HAP-1 (cell line): Measurements from ENCODE around the gene DDAH1.

Source experiments
- DNase-seq, 2 experiments: peaks; one replicate each; pipeline ENCODE4 v3.0.0-alpha.2; 2016 to 2020; ENCODE audit warnings: low spot score in 2 of 2
- H3K27me3 ChIP-seq: fragments of 250-450 bp; sonication (Bioruptor Pico); 2 replicates; pipeline ENCODE4 v1.5.1; 2020; ENCODE audit warnings: low read depth, mild to moderate bottlenecking, moderate library complexity
- H3K36me3 ChIP-seq: fragments of 250-450 bp; sonication (Bioruptor Pico); replicated peaks from 2 replicates; pipeline ENCODE4 v1.5.1; 2020; ENCODE audit warnings: mild to moderate bottlenecking
- H3K4me1 ChIP-seq: fragments of 250-450 bp; sonication (Bioruptor Pico); 2 replicates; pipeline ENCODE4 v1.5.1; 2020; ENCODE audit warnings: mild to moderate bottlenecking
- H3K4me3 ChIP-seq: fragments of 250-450 bp; sonication (Bioruptor Pico); 2 replicates; pipeline ENCODE4 v1.5.1; 2020; ENCODE audit warnings: mild to moderate bottlenecking, moderate library complexity
- H3K9me3 ChIP-seq: fragments of 250-450 bp; sonication (Bioruptor Pico); 2 replicates; pipeline ENCODE4 v1.5.1; 2020; ENCODE audit warnings: mild to moderate bottlenecking, moderate library complexity
- in situ Hi-C: fragments of 300-500 bp; cut with MboI; formaldehyde crosslinking; loops from 3 replicates; pipeline ENCODE4 v1.14.3; 2020; ENCODE audit warnings: low sequenced_read_pairs, inconsistent platforms, mixed read lengths

The DDAH1 gene

DNA sequence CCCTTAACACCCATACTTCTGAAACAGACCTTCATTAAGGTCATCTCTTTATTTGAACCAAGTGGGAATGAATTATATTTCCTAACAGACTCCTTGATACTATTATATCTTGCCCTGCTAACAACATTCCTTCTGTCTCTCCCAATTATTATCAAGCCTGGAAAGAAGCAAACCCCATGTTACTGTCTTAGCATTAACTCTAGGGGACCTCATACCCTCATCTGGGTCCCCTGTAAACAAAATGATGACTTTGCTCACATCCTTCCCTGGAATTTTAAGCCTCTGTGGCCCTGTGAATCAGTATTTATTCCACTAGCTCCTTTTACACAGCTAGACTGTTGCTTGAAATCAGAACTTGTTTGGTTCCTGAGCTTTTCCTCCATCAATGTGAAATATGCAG, 150.2 kb downstream of the DDAH1 start:
- no peak for DNase-seq
- in situ Hi-C loops = loop anchor here (25.0 kb wide), 1 partner anchor 698 kb away; no protein-coding TSS in a partner anchor
- Histone ChIP-seq H3K27me3 (no peaks in the 10 kb centered on the region), H3K4me3 (no peak overlapping the region), H3K4me1 (peaks cover 2% of the 10 kb centered on the region), H3K36me3 (no peaks in the 10 kb centered on the region), H3K9me3 (no peaks in the 10 kb centered on the region)

- no peaks in the 10 kb centered on the region for H3K27me3 ChIP-seq
- H3K9me3 ChIP-seq = no peaks in the 10 kb centered on the region
- no peak overlapping the region for H3K4me3 ChIP-seq
- no peaks in the 10 kb centered on the region for H3K36me3 ChIP-seq
- in situ Hi-C loops = loop anchor here (25.0 kb wide), 1 partner anchor 698 kb away; no protein-coding TSS in a partner anchor
- no peak for DNase-seq
- peaks cover 8% of the 10 kb centered on the region for H3K4me1 ChIP-seq
These were observed 150.9 kb downstream of the DDAH1 start for GRCh38 chr1:85313888-85314696.

- H3K4me1 ChIP-seq = peaks cover 13% of the 10 kb centered on the region
- DNase-seq = no peak
- H3K36me3 ChIP-seq = no peaks in the 10 kb centered on the region
- H3K4me3 ChIP-seq = no peak overlapping the region
- in situ Hi-C loops = loop anchor here (25.0 kb wide), 1 partner anchor 700 kb away; no protein-coding TSS in a partner anchor
- no peaks in the 10 kb centered on the region for H3K9me3 ChIP-seq
- H3K27me3 ChIP-seq = no peaks in the 10 kb centered on the region
These were observed 153.1 kb downstream of the DDAH1 start for GRCh38 chr1:85311818-85312217.

DNA sequence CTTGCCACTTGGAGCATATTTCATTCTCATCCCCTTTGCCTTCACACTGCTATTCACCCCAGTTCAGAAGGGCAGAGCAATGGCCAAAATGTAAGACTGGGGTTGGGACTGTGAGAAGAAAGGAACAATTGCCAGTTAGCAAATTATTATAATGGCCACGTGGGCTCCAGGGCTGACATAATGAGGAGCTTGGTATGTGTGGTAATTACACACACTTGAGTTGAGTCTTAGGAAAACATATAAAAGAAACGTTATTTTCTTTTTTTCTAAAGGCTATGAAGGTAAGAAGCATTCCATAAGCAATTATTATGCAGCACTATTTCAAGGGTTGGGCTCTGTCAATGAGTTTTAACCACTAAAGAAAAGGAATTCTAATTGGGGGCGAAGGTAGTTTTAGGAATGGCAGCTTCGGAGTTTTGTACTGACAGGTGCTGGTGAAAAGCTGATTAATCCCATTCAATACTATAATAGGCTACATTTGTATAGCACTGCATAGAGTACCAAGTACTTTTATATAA, 156.1 kb downstream of the DDAH1 start:
- Histone ChIP-seq H3K36me3 (no peaks in the 10 kb centered on the region), H3K9me3 (no peaks in the 10 kb centered on the region), H3K4me1 (peaks cover 13% of the 10 kb centered on the region), H3K27me3 (no peaks in the 10 kb centered on the region), H3K4me3 (no peak overlapping the region; the same call in 1 of the 2 replicates)
- in situ Hi-C loops = loop anchor here (5.0 to 25.0 kb wide), 4 partner anchors 88 to 703 kb away; no protein-coding TSS in a partner anchor
- peak; percentile 76 to 98 for DNase-seq

- DNase-seq = peak; percentile 92 to 96
- H3K9me3 ChIP-seq = no peaks in the 10 kb centered on the region
- in situ Hi-C loops = loop anchor here (5.0 to 25.0 kb wide), 4 partner anchors 89 to 704 kb away; no protein-coding TSS in a partner anchor
- H3K27me3 ChIP-seq = no peaks in the 10 kb centered on the region
- H3K36me3 ChIP-seq = no peaks in the 10 kb centered on the region
- H3K4me1 ChIP-seq = peaks cover 13% of the 10 kb centered on the region
- peak overlapping the region; percentile 3 for H3K4me3 ChIP-seq
These were observed 156.7 kb downstream of the DDAH1 start for GRCh38 chr1:85307987-85308832.

DNA sequence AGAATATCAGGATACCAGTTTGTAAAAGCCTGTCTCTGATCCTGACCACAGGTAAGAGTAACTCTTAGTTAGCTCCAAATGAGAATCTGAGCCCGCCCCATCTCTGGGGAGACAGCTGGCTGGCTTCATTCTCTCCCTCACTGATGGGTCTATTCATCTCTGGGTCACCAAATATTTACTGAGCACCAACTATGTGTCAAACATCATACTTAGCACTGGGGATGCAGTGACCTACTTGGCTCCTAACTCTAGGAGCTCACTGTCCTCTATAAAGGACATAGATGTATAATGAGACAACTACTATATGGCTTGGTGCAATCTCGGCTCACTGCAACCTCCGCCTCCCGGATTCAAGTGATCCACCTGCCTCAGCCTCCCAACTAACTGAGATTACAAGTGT, 158.7 kb downstream of the DDAH1 start:
- no peak for DNase-seq
- no peaks in the 10 kb centered on the region for H3K36me3 ChIP-seq
- in situ Hi-C loops = loop anchor here (5.0 to 25.0 kb wide), 4 partner anchors 91 to 706 kb away; no protein-coding TSS in a partner anchor
- H3K4me1 ChIP-seq = peaks cover 13% of the 10 kb centered on the region
- no peak overlapping the region for H3K4me3 ChIP-seq
- H3K27me3 ChIP-seq = no peaks in the 10 kb centered on the region
- no peaks in the 10 kb centered on the region for H3K9me3 ChIP-seq

DNA sequence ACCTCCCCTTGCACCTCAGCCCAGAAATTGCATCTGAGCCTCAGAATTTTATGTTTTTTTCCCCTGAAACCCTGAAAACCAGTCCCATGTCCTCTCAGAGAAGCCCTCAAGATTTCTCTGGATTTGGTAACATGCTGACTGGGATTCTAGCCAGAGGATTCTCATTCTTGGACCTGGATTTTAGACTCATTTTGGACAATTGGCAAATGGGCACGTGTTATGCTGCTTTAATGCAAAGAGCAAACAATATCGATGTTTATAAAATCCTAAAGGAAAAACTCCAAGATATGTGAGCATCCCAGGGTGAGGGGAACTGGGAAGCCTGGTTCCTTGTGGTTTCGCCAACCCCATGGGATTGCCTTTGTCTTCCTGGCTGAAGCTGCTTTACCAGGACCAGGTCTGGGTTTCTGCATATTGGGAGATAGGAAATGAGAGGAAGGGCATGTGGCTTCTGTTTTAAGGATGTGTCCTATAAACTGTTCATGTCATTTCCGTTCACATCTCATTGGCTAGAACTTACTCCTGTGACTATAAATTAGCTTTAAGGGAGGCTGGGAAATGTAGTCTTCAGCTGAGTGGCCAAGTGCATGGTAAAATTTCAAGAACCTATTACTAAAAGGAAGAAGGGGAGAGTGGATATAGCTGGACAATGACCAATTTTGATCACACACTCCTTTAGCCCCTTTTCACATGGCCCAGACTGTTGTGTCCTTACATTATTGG, 161.4 kb downstream of the DDAH1 start:
- no peak for DNase-seq
- no peaks in the 10 kb centered on the region for H3K36me3 ChIP-seq
- H3K4me3 ChIP-seq = no peak overlapping the region
- in situ Hi-C loops = loop anchor here (25.0 kb wide), 1 partner anchor 709 kb away; no protein-coding TSS in a partner anchor
- no peaks in the 10 kb centered on the region for H3K27me3 ChIP-seq
- no peaks in the 10 kb centered on the region for H3K9me3 ChIP-seq
- peaks cover 4% of the 10 kb centered on the region for H3K4me1 ChIP-seq

DNA sequence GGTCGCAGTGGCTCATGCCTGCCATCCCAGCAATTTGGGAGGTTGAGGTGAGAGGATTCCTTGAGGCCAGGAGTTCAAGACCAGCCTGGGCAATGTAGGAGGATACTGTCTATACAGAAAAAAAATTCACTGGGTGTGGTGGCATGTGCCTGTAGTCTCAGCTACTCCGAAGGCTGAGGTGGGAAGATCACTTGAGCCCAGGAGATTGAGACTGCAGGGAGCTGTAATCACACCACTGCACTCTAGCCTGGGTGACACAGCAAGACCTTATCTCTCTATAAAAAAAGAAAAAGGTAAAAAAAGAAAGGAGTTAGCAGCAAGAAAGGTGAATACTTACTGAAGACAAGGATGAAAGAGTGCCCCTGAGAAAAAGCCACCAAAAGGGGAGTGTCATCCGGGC, 164.8 kb downstream of the DDAH1 start:
- no peak overlapping the region for H3K4me3 ChIP-seq
- no peaks in the 10 kb centered on the region for H3K27me3 ChIP-seq
- H3K9me3 ChIP-seq = no peaks in the 10 kb centered on the region
- no peak for DNase-seq
- peaks cover 9% of the 10 kb centered on the region for H3K4me1 ChIP-seq
- no peaks in the 10 kb centered on the region for H3K36me3 ChIP-seq
- in situ Hi-C loops = loop anchor here (25.0 kb wide), 1 partner anchor 712 kb away; no protein-coding TSS in a partner anchor

- in situ Hi-C loops = no loop called here
- H3K9me3 ChIP-seq = no peaks in the 10 kb centered on the region
- no peaks in the 10 kb centered on the region for H3K36me3 ChIP-seq
- DNase-seq = peak; percentile 66 to 92
- H3K4me3 ChIP-seq = no peak overlapping the region
- H3K27me3 ChIP-seq = no peaks in the 10 kb centered on the region
- peaks cover 9% of the 10 kb centered on the region for H3K4me1 ChIP-seq
These were observed 166.9 kb downstream of the DDAH1 start for GRCh38 chr1:85297855-85298629.

DNA sequence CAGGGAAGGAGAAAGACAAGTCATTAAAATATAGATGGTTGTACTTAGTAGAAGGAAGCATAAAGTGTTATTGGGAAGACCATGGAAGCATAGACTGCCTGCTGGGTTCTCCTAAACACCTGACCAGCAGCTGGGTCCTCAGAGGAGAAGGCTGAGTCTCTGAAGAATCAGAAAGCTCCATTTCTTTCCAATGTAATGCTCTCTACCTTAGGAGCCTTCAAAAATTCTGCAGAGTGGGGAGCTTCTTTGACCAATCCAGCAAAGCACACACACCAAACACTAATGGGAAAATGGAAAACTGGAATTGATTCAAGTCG, 167.5 kb downstream of the DDAH1 start:
- Histone ChIP-seq H3K9me3 (no peaks in the 10 kb centered on the region), H3K36me3 (no peaks in the 10 kb centered on the region), H3K27me3 (no peaks in the 10 kb centered on the region), H3K4me1 (peaks cover 9% of the 10 kb centered on the region), H3K4me3 (no peak overlapping the region)
- in situ Hi-C loops = no loop called here
- no peak for DNase-seq

DNA sequence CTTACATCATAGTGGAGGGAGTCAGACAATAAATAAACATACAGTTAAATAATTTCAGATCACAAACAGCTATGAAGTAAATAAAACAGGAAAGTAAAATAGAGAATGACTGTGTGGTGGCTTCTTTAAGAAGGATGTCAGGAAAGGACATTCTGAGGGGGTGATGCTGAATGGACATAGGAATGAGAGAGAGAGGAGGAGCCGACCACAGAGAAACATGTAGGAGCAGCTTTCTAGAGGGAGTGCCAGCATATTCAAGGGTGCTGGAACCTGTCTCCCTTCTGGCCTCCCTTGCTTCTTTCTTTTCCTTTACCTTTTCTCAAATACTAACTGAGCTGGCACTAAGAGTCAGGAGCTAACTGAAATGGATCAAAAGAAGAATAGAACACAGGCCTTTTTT, 168.0 kb downstream of the DDAH1 start:
- H3K36me3 ChIP-seq = no peaks in the 10 kb centered on the region
- peaks cover 9% of the 10 kb centered on the region for H3K4me1 ChIP-seq
- H3K4me3 ChIP-seq = no peak overlapping the region
- H3K27me3 ChIP-seq = no peaks in the 10 kb centered on the region
- H3K9me3 ChIP-seq = no peaks in the 10 kb centered on the region
- in situ Hi-C loops = no loop called here
- no peak for DNase-seq

DNA sequence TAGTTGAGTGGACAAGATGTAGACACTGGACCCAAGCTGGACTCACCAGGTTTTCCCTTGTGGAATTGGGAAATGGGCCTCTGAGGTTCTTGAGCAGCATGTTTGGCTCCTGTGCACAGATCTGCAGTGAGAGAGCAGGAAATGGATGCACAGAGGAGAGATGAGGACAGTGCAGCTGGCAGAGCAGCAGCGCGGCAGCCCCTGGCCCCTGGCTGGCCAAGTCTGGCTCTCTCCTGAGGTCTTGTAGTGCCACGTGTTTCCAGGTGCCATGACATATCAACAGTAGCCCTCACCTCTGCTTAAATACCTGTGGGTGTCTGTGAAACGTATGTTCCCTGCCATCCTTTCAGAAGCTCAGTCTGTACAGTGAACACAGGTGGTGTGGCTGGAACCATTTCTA, 169.3 kb downstream of the DDAH1 start:
- no peak for DNase-seq
- H3K4me1 ChIP-seq = peaks cover 9% of the 10 kb centered on the region
- in situ Hi-C loops = no loop called here

More for the DNA sequence above, 169.3 kb downstream of the DDAH1 start:
- H3K36me3 ChIP-seq = no peaks in the 10 kb centered on the region
- no peaks in the 10 kb centered on the region for H3K27me3 ChIP-seq
- no peaks in the 10 kb centered on the region for H3K9me3 ChIP-seq
- no peak overlapping the region for H3K4me3 ChIP-seq
